Panc1 (cell line): ENCODE results near the gene SPOCK1. TPM values are rescaled to one million over a fixed set of nuclear protein-coding genes. Genes with fewer than 3 reads are reported as not detected.

ENCODE experiments used
- ATAC-seq: fragments of 200-7000 bp; cut with Tn5 transposase; 2 replicates; pipeline ENCODE4 v1.9.1; 2020; ENCODE audit warnings: mild to moderate bottlenecking, moderate library complexity
- BruUV-seq: library from RNA; stranded (reverse); fragments of 400-500 nt; replicated peaks from 2 replicates; lab custom pipeline; 2021; lab: Mats Ljungman, UMichigan
- CTCF ChIA-PET: fragments of 300-600 bp; sonication (Branson Sonifier 250); formaldehyde crosslinking; loops from one replicate; lab custom pipeline; 2022; ENCODE audit warnings: antibody characterized with exemption; lab: Charles Lee
- POLR2A ChIA-PET: fragments of 300-600 bp; sonication (Branson Sonifier 250); formaldehyde crosslinking; loops from one replicate; lab custom pipeline; 2022; ENCODE audit warnings: antibody characterized with exemption; lab: Charles Lee
- DNase-seq: peaks from one replicate; pipeline ENCODE4 v3.0.0-alpha.2; 2010; ENCODE audit warnings: low read depth, low spot score
- H3K27ac ChIP-seq: 2 replicates; pipeline ENCODE4 v1.5.1; 2011; ENCODE audit warnings: mild to moderate bottlenecking, low read length, inconsistent platforms
- H3K27me3 ChIP-seq: fragments of 200-500 bp; sonication (Bioruptor generic); 2 replicates; pipeline ENCODE4 v1.6.0; 2014; ENCODE audit warnings: low read length, inconsistent platforms; ENCODE audit not compliant: control insufficient read depth, insufficient read depth
- H3K36me3 ChIP-seq: fragments of 200-500 bp; sonication (Bioruptor generic); 2 replicates; pipeline ENCODE4 v1.5.1; 2014; ENCODE audit warnings: inconsistent platforms, mild to moderate bottlenecking, low read length, moderate library complexity; ENCODE audit not compliant: control insufficient read depth, insufficient read depth
- H3K4me1 ChIP-seq: 2 replicates; pipeline ENCODE4 v1.5.1; 2011; ENCODE audit warnings: inconsistent platforms, mild to moderate bottlenecking, low read length, moderate library complexity; ENCODE audit not compliant: control insufficient read depth, insufficient read depth
- H3K4me3 ChIP-seq, 2 experiments: 2 replicates each; pipeline ENCODE4 v1.5.1; 2011 to 2012; ENCODE audit warnings: low read depth in 2 of 2, low read length in 2 of 2, mild to moderate bottlenecking in 2 of 2, inconsistent platforms in 1 of 2, moderate library complexity in 1 of 2
- H3K9me3 ChIP-seq: fragments of 200-500 bp; sonication (Bioruptor generic); 2 replicates; pipeline ENCODE4 v1.5.1; 2014; ENCODE audit warnings: low read depth, mild to moderate bottlenecking, inconsistent platforms, low read length, moderate library complexity; ENCODE audit not compliant: control insufficient read depth, insufficient read depth
- CTCF ChIP-seq: fragments of 450-650 bp; IDR thresholded peaks from 2 replicates; pipeline ENCODE4 v1.5.1; 2017; ENCODE audit warnings: mild to moderate bottlenecking
- POLR2AphosphoS5 ChIP-seq: IDR thresholded peaks from 2 replicates; pipeline ENCODE4 v1.6.1; 2012; ENCODE audit warnings: mild to moderate bottlenecking, low read depth, low read length, moderate library complexity
- REST ChIP-seq, 2 experiments: IDR thresholded peaks; 2 replicates each; pipeline ENCODE4 v1.6.1; 2011 to 2012; ENCODE audit warnings: low read depth in 2 of 2, control low read depth in 1 of 2, low read length in 1 of 2, mild to moderate bottlenecking in 1 of 2, moderate library complexity in 1 of 2; ENCODE audit not compliant: insufficient read depth in 1 of 2
- SIN3A ChIP-seq: IDR thresholded peaks from 2 replicates; pipeline ENCODE4 v1.6.1; 2012; ENCODE audit warnings: low read depth, mild to moderate bottlenecking, low read length, moderate library complexity, borderline replicate concordance; ENCODE audit not compliant: insufficient read depth
- TCF7L2 ChIP-seq: IDR thresholded peaks from 2 replicates; pipeline ENCODE4 v1.6.1; 2011; ENCODE audit warnings: mild to moderate bottlenecking, low read depth, low read length, inconsistent platforms
- in situ Hi-C: cut with HindIII; loops from 2 replicates; pipeline ENCODE4 v1.10.0; 2016; ENCODE audit warnings: low sequenced_read_pairs, low pct_unique_long_range_greater_than_20kb
- intact Hi-C: fragments of 100-400 bp; cut with micrococcal nuclease; formaldehyde crosslinking; loops from one replicate; pipeline ENCODE4 v1.10.0; 2022; ENCODE audit not compliant: unreplicated experiment
- total RNA-seq: library from RNA; stranded (reverse); gene quantifications from one replicate; pipeline ENCODE4 v1.2.1, GENCODE V29; 2021; ENCODE audit not compliant: unreplicated experiment

Gene SPOCK1
- total RNA-seq, 1 experiment from 2014 or later = 15.6 TPM

- POLR2A ChIA-PET = no interaction called here
- H3K27me3 ChIP-seq = no peaks in the 10 kb centered on the region
- in situ Hi-C loops = no loop called here
Observed at GRCh38 chr5:137218896-137219295, 280.2 kb downstream of the SPOCK1 start.

GRCh38 chr5:137218471-137218870, 280.7 kb downstream of the SPOCK1 start:
- TF ChIP-seq CTCF (no peak), REST (IDR thresholded peaks at IDR 0.05; ENCODE audit: insufficient read depth in 1 of 2, low read depth in 2 of 2, low read length in 1 of 2) (no peak)
- intact Hi-C loops (no loop called here), in situ Hi-C loops (no loop called here)
- no peaks in the 10 kb centered on the region for H3K9me3 ChIP-seq
- ChIA-PET CTCF (no interaction called here), POLR2A (no interaction called here)
- no peaks in the 10 kb centered on the region for H3K36me3 ChIP-seq
- H3K4me3 ChIP-seq = no peak overlapping the region
- no peaks in the 10 kb centered on the region for H3K4me1 ChIP-seq
- no TSS peak for BruUV-seq
- DNase-seq = no peak
- ATAC-seq = no peak
- no peaks in the 10 kb centered on the region for H3K27me3 ChIP-seq
- no peak overlapping the region for H3K27ac ChIP-seq

More at GRCh38 chr5:137218896-137219295, 280.2 kb downstream of the SPOCK1 start:
- BruUV-seq = no TSS peak
- no peak for DNase-seq
- Histone ChIP-seq H3K27ac (no peak overlapping the region), H3K4me3 (no peak overlapping the region), H3K36me3 (no peaks in the 10 kb centered on the region), H3K9me3 (no peaks in the 10 kb centered on the region), H3K4me1 (no peaks in the 10 kb centered on the region)
- TF ChIP-seq SIN3A = no peak
- no peak for TF ChIP-seq POLR2AphosphoS5
- TF ChIP-seq TCF7L2 = no peak
- TF ChIP-seq REST (IDR thresholded peaks at IDR 0.05; ENCODE audit: insufficient read depth in 1 of 2, low read depth in 2 of 2, low read length in 1 of 2) = no peak
- TF ChIP-seq CTCF = no peak
- no peak for ATAC-seq
- CTCF ChIA-PET = no interaction called here
- intact Hi-C loops = no loop called here
